Activated T-cell treated with anti-CD3 and anti-CD28 coated beads, Interleukin-2, amount 50 U/mL, for 72 hours (primary cell): Measurements from ENCODE around the gene PHLDB1. TPM values are rescaled to one million over a fixed set of nuclear protein-coding genes. Genes with fewer than 3 reads are reported as not detected.

Experiments
- ATAC-seq, 2 donors: fragments of 150-1000 bp; cut with Tn5 transposase; replicated peaks in 1 of 2; 2 replicates each; pipeline ENCODE4 v1.10.0; 2021; ENCODE audit warnings: moderate library complexity in 2 of 2, mild to moderate bottlenecking in 1 of 2
- DNase-seq, 2 donors: peaks; one replicate each; pipeline ENCODE4 v3.0.0; 2021 to 2022; ENCODE audit warnings: mixed read lengths in 1 of 2
- H3K27ac Mint-ChIP-seq: one replicate; pipeline ENCODE4 v1.8.0; 2022; ENCODE audit warnings: mild to moderate bottlenecking, moderate library complexity, mixed read lengths
- H3K27me3 Mint-ChIP-seq: one replicate; pipeline ENCODE4 v1.8.0; 2022; ENCODE audit warnings: low read depth, mixed read lengths
- H3K36me3 Mint-ChIP-seq, 2 donors: one replicate each; pipeline ENCODE4 v1.8.0; 2022; ENCODE audit warnings: mixed read lengths in 2 of 2, mild to moderate bottlenecking in 1 of 2; ENCODE audit not compliant: insufficient read depth in 2 of 2
- H3K4me1 Mint-ChIP-seq: one replicate; pipeline ENCODE4 v1.8.0; 2022; ENCODE audit warnings: low read depth, mixed read lengths
- H3K4me3 Mint-ChIP-seq, 2 donors: one replicate each; pipeline ENCODE4 v1.8.0; 2022; ENCODE audit warnings: mild to moderate bottlenecking in 2 of 2, mixed read lengths in 2 of 2, moderate library complexity in 2 of 2
- H3K9me3 Mint-ChIP-seq, 2 donors: one replicate each; pipeline ENCODE4 v1.8.0; 2022; ENCODE audit warnings: mixed read lengths in 2 of 2
- total RNA-seq, 2 donors: library from RNA; stranded (reverse); gene quantifications; one replicate each; pipeline ENCODE4 v1.2.3, GENCODE V29; 2022

The PHLDB1 gene
- total RNA-seq, 2 donors from 2014 or later = 3.6 to 3.8 TPM

GRCh38 chr11:118629761-118630661 is 22.6 kb downstream of the PHLDB1 start:
- H3K4me3 Mint-ChIP-seq = no peak overlapping the region
- no peaks in the 10 kb centered on the region for H3K36me3 Mint-ChIP-seq
- H3K9me3 Mint-ChIP-seq = no peaks in the 10 kb centered on the region
- no peaks in the 10 kb centered on the region for H3K27me3 Mint-ChIP-seq
- DNase-seq (no peak), ATAC-seq (no peak)
- H3K27ac Mint-ChIP-seq = no peak overlapping the region
- H3K4me1 Mint-ChIP-seq = no peaks in the 10 kb centered on the region

- H3K27me3 Mint-ChIP-seq = peaks cover 5% of the 10 kb centered on the region
- H3K9me3 Mint-ChIP-seq = no peaks in the 10 kb centered on the region
- H3K36me3 Mint-ChIP-seq = no peaks in the 10 kb centered on the region
- no peak for ATAC-seq
- no peak for DNase-seq
- H3K4me3 Mint-ChIP-seq = no peak overlapping the region
- no peaks in the 10 kb centered on the region for H3K4me1 Mint-ChIP-seq
- H3K27ac Mint-ChIP-seq = no peak overlapping the region
These were observed 23.9 kb downstream of the PHLDB1 start for GRCh38 chr11:118631142-118631909.

- ATAC-seq (no peak), DNase-seq (no peak)
- no peaks in the 10 kb centered on the region for H3K36me3 Mint-ChIP-seq
- H3K4me1 Mint-ChIP-seq = no peaks in the 10 kb centered on the region
- no peak overlapping the region for H3K4me3 Mint-ChIP-seq
- H3K9me3 Mint-ChIP-seq = no peaks in the 10 kb centered on the region
- no peak overlapping the region for H3K27ac Mint-ChIP-seq
- H3K27me3 Mint-ChIP-seq = peaks cover 5% of the 10 kb centered on the region
These were observed 25.3 kb downstream of the PHLDB1 start for GRCh38 chr11:118632577-118633318.

- ATAC-seq = no peak
- no peaks in the 10 kb centered on the region for H3K9me3 Mint-ChIP-seq
- no peak overlapping the region for H3K4me3 Mint-ChIP-seq
- DNase-seq = no peak
- H3K4me1 Mint-ChIP-seq = no peaks in the 10 kb centered on the region
- H3K27me3 Mint-ChIP-seq = peaks cover 5% of the 10 kb centered on the region
- no peak overlapping the region for H3K27ac Mint-ChIP-seq
- H3K36me3 Mint-ChIP-seq = no peaks in the 10 kb centered on the region
These were observed 25.9 kb downstream of the PHLDB1 start for GRCh38 chr11:118633319-118633690.

- ATAC-seq = no peak
- Mint-ChIP-seq H3K4me3 (no peak overlapping the region), H3K27me3 (peaks cover 5% of the 10 kb centered on the region)
These were observed 26.6 kb downstream of the PHLDB1 start for GRCh38 chr11:118633979-118634378.

GRCh38 chr11:118634431-118635236 is 27.2 kb downstream of the PHLDB1 start:
- DNase-seq (peak; percentile 20 to 22), ATAC-seq (peak; percentile 69 to 71)
- H3K4me3 Mint-ChIP-seq = peak overlapping the region in 1 of 2 donors; percentile 17
- H3K36me3 Mint-ChIP-seq = no peaks in the 10 kb centered on the region
- no peak overlapping the region for H3K27ac Mint-ChIP-seq
- no peaks in the 10 kb centered on the region for H3K4me1 Mint-ChIP-seq
- no peaks in the 10 kb centered on the region for H3K9me3 Mint-ChIP-seq
- H3K27me3 Mint-ChIP-seq = peaks cover 5% of the 10 kb centered on the region

More at GRCh38 chr11:118633979-118634378, 26.6 kb downstream of the PHLDB1 start:
- H3K9me3 Mint-ChIP-seq = no peaks in the 10 kb centered on the region
- H3K36me3 Mint-ChIP-seq = no peaks in the 10 kb centered on the region
- DNase-seq = no peak
- no peak overlapping the region for H3K27ac Mint-ChIP-seq
- H3K4me1 Mint-ChIP-seq = no peaks in the 10 kb centered on the region

- H3K27ac Mint-ChIP-seq = no peak overlapping the region
- peaks cover 5% of the 10 kb centered on the region for H3K27me3 Mint-ChIP-seq
- no peaks in the 10 kb centered on the region for H3K9me3 Mint-ChIP-seq
- H3K36me3 Mint-ChIP-seq = no peaks in the 10 kb centered on the region
- no peak overlapping the region for H3K4me3 Mint-ChIP-seq
- ATAC-seq = no peak
- H3K4me1 Mint-ChIP-seq = no peaks in the 10 kb centered on the region
- no peak for DNase-seq
These were observed 27.8 kb downstream of the PHLDB1 start for GRCh38 chr11:118635237-118635591.

- H3K9me3 Mint-ChIP-seq = no peaks in the 10 kb centered on the region
- no peaks in the 10 kb centered on the region for H3K36me3 Mint-ChIP-seq
- no peak overlapping the region for H3K27ac Mint-ChIP-seq
- no peak for DNase-seq
- H3K4me3 Mint-ChIP-seq = no peak overlapping the region
- H3K27me3 Mint-ChIP-seq = peaks cover 5% of the 10 kb centered on the region
- no peaks in the 10 kb centered on the region for H3K4me1 Mint-ChIP-seq
- ATAC-seq = no peak
These were observed 28.2 kb downstream of the PHLDB1 start for GRCh38 chr11:118635642-118636041.

- H3K9me3 Mint-ChIP-seq = no peaks in the 10 kb centered on the region
- DNase-seq (no peak), ATAC-seq (no peak)
- no peaks in the 10 kb centered on the region for H3K36me3 Mint-ChIP-seq
- H3K27me3 Mint-ChIP-seq = peaks cover 5% of the 10 kb centered on the region
- no peak overlapping the region for H3K27ac Mint-ChIP-seq
- peaks cover under 1% of the 10 kb centered on the region for H3K4me1 Mint-ChIP-seq
- H3K4me3 Mint-ChIP-seq = no peak overlapping the region
These were observed 29.3 kb downstream of the PHLDB1 start for GRCh38 chr11:118636569-118637290.

GRCh38 chr11:118638726-118639125 is 31.3 kb downstream of the PHLDB1 start:
- ATAC-seq = no peak
- Mint-ChIP-seq H3K4me3 (no peak overlapping the region), H3K27ac (no peak overlapping the region), H3K4me1 (peaks cover 5% of the 10 kb centered on the region), H3K27me3 (peaks cover 5% of the 10 kb centered on the region), H3K9me3 (no peaks in the 10 kb centered on the region), H3K36me3 (no peaks in the 10 kb centered on the region)
- no peak for DNase-seq

GRCh38 chr11:118639899-118640298 is 32.5 kb downstream of the PHLDB1 start:
- no peak for ATAC-seq
- no peak overlapping the region for H3K4me3 Mint-ChIP-seq
- H3K27ac Mint-ChIP-seq = no peak overlapping the region
- H3K36me3 Mint-ChIP-seq = no peaks in the 10 kb centered on the region
- H3K27me3 Mint-ChIP-seq = peaks cover 5% of the 10 kb centered on the region
- peaks cover 5% of the 10 kb centered on the region for H3K4me1 Mint-ChIP-seq
- DNase-seq = no peak
- H3K9me3 Mint-ChIP-seq = no peaks in the 10 kb centered on the region
